HPDE6-E6E7 (cell line): ENCODE measurements around the gene CR1.
"Not testable (repeated sequence)": the region's sequence is repeated elsewhere in the genome, so short reads cannot be mapped to it uniquely, and the experiment has no call there.

ENCODE experiments used
- DNase-seq: peaks from one replicate; pipeline ENCODE4 v3.0.0; 2011; ENCODE audit warnings: missing footprints; ENCODE audit errors: extremely low spot score

Gene CR1

GRCh38 chr1:207581496-207582153 lies 85.7 kb downstream of the CR1 start:
- no peak for DNase-seq

GRCh38 chr1:207589506-207589905 lies 93.5 kb downstream of the CR1 start:
- not testable (repeated sequence) for DNase-seq

- DNase-seq, result not testable (repeated sequence)
Observed at GRCh38 chr1:207591205-207591604, 95.2 kb downstream of the CR1 start.

- DNase-seq, result not testable (repeated sequence)
Observed at GRCh38 chr1:207594095-207594494, 98.1 kb downstream of the CR1 start.

GRCh38 chr1:207603777-207604176 lies 107.8 kb downstream of the CR1 start:
- DNase-seq, result peak; percentile 9

DNA sequence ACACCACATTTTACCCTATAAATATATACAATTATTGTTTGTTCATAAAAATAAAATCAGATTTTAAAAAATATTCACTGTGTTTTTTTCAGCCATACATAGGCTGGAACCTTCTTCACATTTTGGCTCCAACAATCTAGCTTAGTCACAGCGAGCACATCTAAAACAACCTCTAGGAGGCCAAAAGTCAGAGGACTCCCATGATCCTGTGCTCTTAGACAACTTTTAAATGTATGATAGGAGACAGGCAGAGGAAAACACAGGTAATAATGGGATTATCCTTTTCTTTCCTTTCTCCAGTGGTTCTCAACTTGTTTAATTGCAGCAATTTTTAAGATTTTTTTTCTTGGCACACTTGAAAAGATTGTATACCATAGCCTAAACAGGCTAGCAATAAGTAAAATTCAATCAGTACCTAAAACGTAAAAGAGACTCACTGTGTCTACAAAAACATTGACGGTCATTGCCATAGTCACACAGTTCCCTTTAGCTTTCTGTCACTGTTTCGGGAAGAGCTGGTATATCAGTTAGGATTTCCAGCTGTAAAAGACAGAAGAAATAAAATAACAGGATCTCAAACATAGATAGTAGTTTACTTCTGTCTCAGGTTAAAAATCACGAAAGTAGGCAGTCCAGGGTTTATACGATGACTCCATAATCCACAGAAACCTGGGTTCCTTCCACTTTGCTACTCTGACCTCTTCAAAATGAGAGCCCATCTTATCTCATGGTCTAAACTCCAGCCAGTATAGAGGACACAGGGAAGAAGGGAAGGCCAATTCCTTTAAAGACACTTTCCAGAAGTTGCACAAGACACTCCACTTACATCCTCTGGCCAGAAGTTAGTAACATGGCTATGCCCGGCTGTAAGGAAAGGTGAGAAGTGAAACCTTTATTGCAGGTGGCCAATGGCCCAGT lies 109.7 kb downstream of the CR1 start:
- no peak for DNase-seq

DNA sequence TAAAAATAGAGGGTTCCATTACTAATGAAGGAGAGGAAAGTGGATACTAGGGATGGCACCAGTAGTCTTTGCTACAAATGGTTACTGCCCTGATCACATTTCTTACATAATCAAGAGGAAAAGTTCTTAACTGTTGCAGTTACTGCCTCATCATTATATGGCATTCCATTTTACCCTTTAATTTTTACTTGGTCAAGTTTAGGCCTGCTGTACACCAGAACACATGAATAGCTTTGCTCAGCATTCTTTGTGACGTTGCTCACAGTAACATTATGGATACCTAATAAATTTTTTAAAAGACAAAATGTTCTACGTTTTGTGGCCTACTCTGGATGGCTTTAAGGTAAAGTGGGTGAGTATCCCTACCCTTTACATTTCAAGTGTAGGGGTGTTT lies 110.4 kb downstream of the CR1 start:
- DNase-seq, result no peak

DNA sequence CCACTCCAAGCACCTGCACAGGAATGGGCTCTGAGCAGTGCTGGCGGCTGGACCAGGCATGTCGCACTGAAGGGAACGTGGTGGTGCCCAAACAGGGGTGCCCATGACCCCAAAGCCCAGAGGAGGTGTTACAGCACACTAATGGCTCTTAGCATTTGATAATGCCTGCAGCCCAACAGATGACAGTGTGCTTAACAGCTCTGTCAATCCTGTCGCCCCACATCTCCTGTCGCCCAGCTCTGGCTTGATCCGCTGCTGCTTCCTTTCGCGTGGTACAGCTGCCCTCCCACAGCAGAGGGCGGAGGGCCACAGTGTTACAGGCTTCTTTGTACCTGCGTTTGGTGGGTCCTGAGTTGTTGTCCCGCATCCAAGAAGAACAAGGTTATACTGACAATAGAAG lies 116.8 kb downstream of the CR1 start:
- no peak for DNase-seq

DNA sequence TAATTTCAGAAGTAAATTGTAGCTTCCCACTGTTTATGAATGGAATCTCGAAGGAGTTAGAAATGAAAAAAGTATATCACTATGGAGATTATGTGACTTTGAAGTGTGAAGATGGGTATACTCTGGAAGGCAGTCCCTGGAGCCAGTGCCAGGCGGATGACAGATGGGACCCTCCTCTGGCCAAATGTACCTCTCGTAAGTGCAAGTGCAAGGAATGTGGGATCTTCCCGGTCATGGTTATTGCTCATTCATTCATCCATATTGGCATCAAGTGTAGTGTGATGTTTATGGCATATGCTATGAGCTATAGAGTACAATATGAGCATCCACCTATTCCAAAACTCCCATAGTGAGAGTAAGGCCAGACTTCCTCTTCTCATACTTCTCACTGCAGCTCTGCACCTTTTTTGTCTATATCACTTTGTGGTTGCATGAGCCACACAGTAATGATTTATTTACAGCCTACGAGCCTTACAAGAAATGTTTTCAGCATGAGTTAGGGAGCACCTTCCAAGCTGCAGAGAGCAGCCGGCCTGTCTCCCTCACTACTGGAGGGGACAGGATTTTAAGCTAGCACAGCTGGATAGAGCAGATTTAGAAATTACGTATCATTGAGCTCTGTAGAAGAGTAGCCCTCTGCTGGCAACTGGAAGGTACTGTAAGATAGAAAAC lies 124.0 kb downstream of the CR1 start:
- DNase-seq, result peak; percentile 22

DNA sequence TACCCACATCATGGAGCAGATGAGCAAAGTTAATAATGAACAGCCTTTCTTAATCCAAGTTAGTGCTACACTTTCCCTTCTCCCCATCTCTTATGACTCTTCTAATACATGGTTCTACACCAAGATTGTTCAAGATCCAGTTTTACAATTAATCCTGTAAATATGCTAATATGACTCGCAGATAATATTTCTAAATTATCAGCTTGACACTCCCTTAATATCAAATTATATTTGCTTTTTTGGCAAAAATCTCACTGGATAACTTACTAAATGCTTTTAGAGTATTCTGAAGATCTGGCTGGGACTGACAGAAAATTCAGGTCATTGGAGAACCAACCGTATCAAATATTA lies 124.6 kb downstream of the CR1 start:
- DNase-seq, result no peak

- not testable (repeated sequence) for DNase-seq
Observed at GRCh38 chr1:207625504-207626071, 129.6 kb downstream of the CR1 start.

DNA sequence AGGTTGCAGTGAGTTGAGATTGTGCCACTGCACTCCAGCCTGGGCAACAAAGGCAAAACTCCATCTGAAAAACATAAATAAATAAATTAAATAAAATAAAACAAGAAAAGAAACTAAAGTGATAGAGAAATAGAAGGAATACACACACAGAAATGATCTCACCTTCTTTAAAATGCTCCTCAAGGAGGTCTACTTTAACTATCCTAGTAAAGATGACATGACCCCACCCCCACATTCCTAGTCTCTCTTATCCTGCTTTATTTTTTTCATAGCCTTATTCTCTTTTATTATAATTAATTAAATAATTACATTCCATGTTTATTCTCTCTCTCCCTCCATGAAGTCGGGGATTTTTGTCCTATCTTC lies 131.0 kb downstream of the CR1 start:
- DNase-seq, result no peak

GRCh38 chr1:207627496-207627895 lies 131.5 kb downstream of the CR1 start:
- no peak for DNase-seq

GRCh38 chr1:207628776-207629175 lies 132.8 kb downstream of the CR1 start:
- DNase-seq, result no peak

- DNase-seq, result no peak
Observed at GRCh38 chr1:207631137-207631536, 135.2 kb downstream of the CR1 start.

GRCh38 chr1:207633226-207633625 lies 137.3 kb downstream of the CR1 start:
- DNase-seq, result no peak

DNA sequence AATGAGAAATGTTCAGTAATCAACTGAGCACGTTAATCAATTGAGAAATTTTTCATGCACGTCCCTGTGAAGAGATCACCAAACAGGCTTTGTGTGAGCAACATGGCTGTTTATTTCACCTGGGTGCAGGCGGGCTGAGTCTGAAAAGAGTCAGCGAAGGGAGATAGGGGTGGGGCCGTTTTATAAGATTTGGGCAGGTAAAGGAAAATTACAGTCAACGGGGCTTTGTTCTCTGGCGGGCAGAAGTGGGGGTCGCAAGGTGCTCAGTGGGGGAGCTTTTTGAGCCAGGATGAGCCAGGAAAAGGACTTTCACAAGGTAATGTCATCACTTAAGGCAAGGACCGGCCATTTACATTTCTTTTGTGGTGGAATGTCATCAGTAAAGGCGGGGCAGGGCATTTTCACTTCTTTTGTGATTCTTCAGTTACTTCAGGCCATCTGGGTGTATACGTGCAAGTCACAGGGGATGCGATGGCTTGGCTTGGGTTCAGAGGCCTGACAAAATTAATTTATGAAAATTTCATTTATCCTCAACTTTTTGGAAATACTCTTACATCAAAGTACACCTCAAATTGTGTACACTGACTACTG lies 137.8 kb downstream of the CR1 start:
- DNase-seq, result not testable (repeated sequence)

GRCh38 chr1:207634293-207634692 lies 138.3 kb downstream of the CR1 start:
- DNase-seq, result not testable (repeated sequence)

GRCh38 chr1:207635569-207636186 lies 139.7 kb downstream of the CR1 start:
- DNase-seq, result not testable (repeated sequence)

GRCh38 chr1:207638487-207639145 lies 142.7 kb downstream of the CR1 start:
- DNase-seq, result not testable (repeated sequence)

GRCh38 chr1:207639362-207639761 lies 143.4 kb downstream of the CR1 start:
- not testable (repeated sequence) for DNase-seq
